ENCODE measurements around the gene TANGO2. TPM values are rescaled to one million over a fixed set of nuclear protein-coding genes. Genes with fewer than 3 reads are reported as not detected.

Gene TANGO2
- total RNA-seq, 1 experiment from 2014 or later, result 14.6 TPM

DNA sequence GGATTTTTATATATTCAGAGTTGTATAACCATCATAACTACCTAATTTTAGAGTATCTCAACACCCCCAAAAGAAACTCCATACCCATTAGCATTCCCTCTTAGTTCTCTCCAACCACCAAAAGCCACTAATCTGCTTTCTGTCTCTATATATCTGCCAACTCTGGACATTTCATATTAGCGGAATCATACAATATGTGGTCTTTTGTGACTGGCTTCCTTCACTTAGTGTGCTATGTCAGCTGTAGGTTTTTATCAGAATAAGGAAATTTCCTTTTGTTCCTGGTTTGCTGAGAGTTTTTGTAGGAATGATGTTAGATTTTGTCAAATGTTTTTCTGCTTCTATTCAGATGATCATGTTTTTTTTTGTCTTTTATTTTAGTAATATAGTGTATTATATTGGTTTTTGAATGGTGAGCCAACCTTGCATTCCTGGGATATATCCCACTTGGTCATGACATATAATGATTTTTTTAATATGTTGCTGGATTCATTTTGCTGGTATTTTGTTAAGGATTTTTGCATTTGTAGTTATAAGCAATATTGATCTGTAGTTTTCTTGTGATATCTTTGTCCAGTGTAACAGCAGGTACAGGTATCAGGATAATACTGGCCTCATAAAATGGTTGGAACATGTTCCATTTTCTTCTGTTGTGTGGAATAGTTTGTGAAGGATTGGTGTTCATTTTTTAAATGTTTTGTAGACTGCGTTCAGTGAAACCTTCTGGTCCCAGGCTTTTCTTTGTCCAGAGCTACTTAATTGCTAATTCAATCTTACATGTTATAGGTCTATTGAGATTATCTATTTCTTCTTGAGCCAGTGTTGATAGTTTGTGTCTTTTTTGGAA is 75.9 kb downstream of the TANGO2 start:
- Histone ChIP-seq H3K4ac (ENCODE audit: low read depth, low read length) (no peak overlapping the region), H3K9ac (ENCODE audit: extremely low read depth, insufficient read length, low read length) (no peak overlapping the region), H4K91ac (ENCODE audit: insufficient read length, low read depth, low read length) (no peak overlapping the region), H3K4me1 (ENCODE audit: insufficient read depth, low read length) (peaks cover 2% of the 10 kb centered on the region; the same call in 1 of the 2 replicates), H3K4me2 (ENCODE audit: insufficient read depth, insufficient read length, low read length) (no peak overlapping the region), H4K8ac (replicated peaks; ENCODE audit: insufficient read length, low read depth, low read length) (no peak overlapping the region), H4K5ac (ENCODE audit: insufficient read length, low read depth, low read length) (no peak overlapping the region), H2BK5ac (ENCODE audit: insufficient read length, low read length) (no peak overlapping the region), H3K23me2 (ENCODE audit: insufficient read length, low read depth, low read length, poor library complexity, severe bottlenecking) (no peaks in the 10 kb centered on the region), H3K9me3 (ENCODE audit: control insufficient read depth, low read depth, low read length) (no peaks in the 10 kb centered on the region), H3K23ac (ENCODE audit: insufficient read length, low read depth, low read length) (no peak overlapping the region), H3T11ph (ENCODE audit: low read length) (no peak overlapping the region), H3K79me2 (ENCODE audit: insufficient read depth, low read length) (no peaks in the 10 kb centered on the region), H2BK15ac (ENCODE audit: low read depth, low read length) (no peak overlapping the region), H3K27ac (ENCODE audit: insufficient read length, low read depth, low read length) (no peak overlapping the region), H3K14ac (ENCODE audit: insufficient read depth, low read length) (no peak overlapping the region), H3K79me1 (ENCODE audit: insufficient read depth, low read depth, low read length, poor library complexity, severe bottlenecking) (peaks cover 2% of the 10 kb centered on the region), H3K18ac (ENCODE audit: insufficient read length, low read depth, low read length) (no peak overlapping the region), H2BK120ac (ENCODE audit: low read depth, low read length, poor library complexity, severe bottlenecking) (no peak overlapping the region), H2BK12ac (ENCODE audit: insufficient read length, low read depth, low read length) (no peak overlapping the region), H2BK20ac (ENCODE audit: low read depth, low read length, poor library complexity, severe bottlenecking) (no peak overlapping the region), H3K27me3 (ENCODE audit: insufficient read depth, low read length) (no peaks in the 10 kb centered on the region), H2AK5ac (ENCODE audit: insufficient read length, low read length) (no peak overlapping the region), H3K56ac (ENCODE audit: insufficient read length, low read depth, low read length) (no peak overlapping the region), H2AFZ (ENCODE audit: low read length) (no peak overlapping the region), H4K20me1 (ENCODE audit: control insufficient read depth, insufficient read depth, insufficient read length) (no peaks in the 10 kb centered on the region)
- Mint-ChIP-seq H3K4me1 (peaks cover 19 to 22% of the 10 kb centered on the region in 2 experiments), H3K27ac (0 out of 7 replicates have a peak overlapping the region, but pooled peaks of 1 of the 3 experiments have one; percentile 27), H3K27me3 (ENCODE audit: low read depth) (no peaks in the 10 kb centered on the region; the same call in 1 of the 2 replicates), H3K9me3 (no peaks in the 10 kb centered on the region), H3K4me3 (no peak overlapping the region), H3K36me3 (ENCODE audit: insufficient read depth in 1 of 3, low read depth in 3 of 3) (peaks cover 75 to 98% (median 98%) of the 10 kb centered on the region in 3 experiments)
- no CpG with 5 or more reads among the region's 2 CpGs for WGBS (ENCODE audit: extremely low coverage, insufficient read length, low lambda C conversion rate)
- TF ChIP-seq, protein P1, sequence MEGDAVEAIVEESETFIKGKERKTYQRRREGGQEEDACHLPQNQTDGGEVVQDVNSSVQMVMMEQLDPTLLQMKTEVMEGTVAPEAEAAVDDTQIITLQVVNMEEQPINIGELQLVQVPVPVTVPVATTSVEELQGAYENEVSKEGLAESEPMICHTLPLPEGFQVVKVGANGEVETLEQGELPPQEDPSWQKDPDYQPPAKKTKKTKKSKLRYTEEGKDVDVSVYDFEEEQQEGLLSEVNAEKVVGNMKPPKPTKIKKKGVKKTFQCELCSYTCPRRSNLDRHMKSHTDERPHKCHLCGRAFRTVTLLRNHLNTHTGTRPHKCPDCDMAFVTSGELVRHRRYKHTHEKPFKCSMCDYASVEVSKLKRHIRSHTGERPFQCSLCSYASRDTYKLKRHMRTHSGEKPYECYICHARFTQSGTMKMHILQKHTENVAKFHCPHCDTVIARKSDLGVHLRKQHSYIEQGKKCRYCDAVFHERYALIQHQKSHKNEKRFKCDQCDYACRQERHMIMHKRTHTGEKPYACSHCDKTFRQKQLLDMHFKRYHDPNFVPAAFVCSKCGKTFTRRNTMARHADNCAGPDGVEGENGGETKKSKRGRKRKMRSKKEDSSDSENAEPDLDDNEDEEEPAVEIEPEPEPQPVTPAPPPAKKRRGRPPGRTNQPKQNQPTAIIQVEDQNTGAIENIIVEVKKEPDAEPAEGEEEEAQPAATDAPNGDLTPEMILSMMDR (conservative IDR thresholded peaks at IDR 0.05), result no peak
- DNase-seq, result no peak
